ENCODE measurements around the gene RNF144A. TPM values are rescaled to one million over a fixed set of nuclear protein-coding genes. Genes with fewer than 3 reads are reported as not detected.

RNF144A gene
- total RNA-seq, 1 donor from 2014 or later = 1.8 TPM

- Histone ChIP-seq H3K27me3 (no peaks in the 10 kb centered on the region), H3K9me3 (no peaks in the 10 kb centered on the region), H3K27ac (no peak overlapping the region), H3K36me3 (no peaks in the 10 kb centered on the region), H3K4me1 (no peaks in the 10 kb centered on the region), H3K4me3 (no peak overlapping the region)
- DNase-seq (ENCODE audit: low spot score in 2 of 2) = no peak
- TF ChIP-seq CTCF (IDR thresholded peaks at IDR 0.05) = no peak
- intact Hi-C loops (cut with DNase I) = no loop called here
These were observed 136.5 kb downstream of the RNF144A start for GRCh38 chr2:7053650-7054265.

- no peak overlapping the region for H3K4me3 ChIP-seq
- intact Hi-C loops (cut with DNase I) = no loop called here
- H3K9me3 ChIP-seq = no peaks in the 10 kb centered on the region
- TF ChIP-seq CTCF (IDR thresholded peaks at IDR 0.05) = no peak
- DNase-seq (ENCODE audit: low spot score in 2 of 2) = no peak
- no peaks in the 10 kb centered on the region for H3K27me3 ChIP-seq
- peaks cover 3 to 19% of the 10 kb centered on the region in 2 donors for H3K4me1 ChIP-seq
- no peak overlapping the region for H3K27ac ChIP-seq
- H3K36me3 ChIP-seq = no peaks in the 10 kb centered on the region
These were observed 140.7 kb downstream of the RNF144A start for GRCh38 chr2:7057865-7058400.

- Histone ChIP-seq H3K4me1 (peaks cover 3 to 19% of the 10 kb centered on the region in 2 donors), H3K4me3 (no peak overlapping the region), H3K36me3 (no peaks in the 10 kb centered on the region), H3K27me3 (no peaks in the 10 kb centered on the region), H3K9me3 (no peaks in the 10 kb centered on the region), H3K27ac (peak overlapping the region; percentile 63 to 65)
- intact Hi-C loops (cut with DNase I) = no loop called here
- DNase-seq (ENCODE audit: low spot score in 2 of 2) = no peak
- no peak for TF ChIP-seq CTCF (IDR thresholded peaks at IDR 0.05)
These were observed 142.9 kb downstream of the RNF144A start for GRCh38 chr2:7060156-7060555.

GRCh38 chr2:7060631-7061449 is 143.6 kb downstream of the RNF144A start:
- intact Hi-C loops (cut with DNase I) = no loop called here
- no peaks in the 10 kb centered on the region for H3K36me3 ChIP-seq
- H3K27me3 ChIP-seq = no peaks in the 10 kb centered on the region
- TF ChIP-seq CTCF (IDR thresholded peaks at IDR 0.05) = no peak
- H3K4me1 ChIP-seq = peaks cover 3 to 22% of the 10 kb centered on the region in 2 donors
- no peak overlapping the region for H3K4me3 ChIP-seq
- peak overlapping the region; percentile 63 to 65 for H3K27ac ChIP-seq
- no peak for DNase-seq (ENCODE audit: low spot score in 2 of 2)
- no peaks in the 10 kb centered on the region for H3K9me3 ChIP-seq

- H3K4me1 ChIP-seq = peaks cover 3 to 22% of the 10 kb centered on the region in 2 donors
- no peaks in the 10 kb centered on the region for H3K27me3 ChIP-seq
- no peak for TF ChIP-seq CTCF (IDR thresholded peaks at IDR 0.05)
- no peaks in the 10 kb centered on the region for H3K9me3 ChIP-seq
- no peak for DNase-seq (ENCODE audit: low spot score in 2 of 2)
- H3K27ac ChIP-seq = peak overlapping the region; percentile 63 to 65
- intact Hi-C loops (cut with DNase I) = no loop called here
- H3K4me3 ChIP-seq = no peak overlapping the region
- no peaks in the 10 kb centered on the region for H3K36me3 ChIP-seq
These were observed 144.2 kb downstream of the RNF144A start for GRCh38 chr2:7061450-7061789.

All from ascending aorta (tissue), 2 donors.